HG03097 (cell line): Measurements from ENCODE around the gene ADGRG4.
"Not testable (repeated sequence)": the region's sequence is repeated elsewhere in the genome, so short reads cannot be mapped to it uniquely, and the experiment has no call there.

Experiments used
- ATAC-seq: cut with Tn5 transposase; IDR thresholded peaks from one replicate; pipeline ENCODE4 v1.9.1; 2021; ENCODE audit not compliant: unreplicated experiment, low FRiP score

The ADGRG4 gene

DNA sequence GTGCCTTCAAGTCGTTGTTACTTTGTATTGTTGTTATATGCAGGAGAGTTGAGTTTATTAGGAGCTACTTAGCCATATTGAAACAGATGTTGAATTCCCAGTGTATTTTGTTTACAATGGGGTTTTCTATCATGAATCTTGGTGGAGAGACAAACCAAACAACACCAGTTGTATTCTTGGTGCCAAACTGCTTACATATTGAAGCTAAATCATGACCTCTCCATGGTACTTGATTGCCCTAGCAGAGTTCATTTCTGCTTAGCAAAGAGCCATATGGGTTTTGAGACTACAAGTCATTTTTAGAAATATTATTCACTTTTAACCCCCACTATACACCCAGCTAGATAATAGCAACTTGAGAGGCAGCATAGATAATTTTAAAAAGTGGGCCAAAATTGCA, 85.4 kb downstream of the ADGRG4 start:
- no peak for ATAC-seq

- ATAC-seq: no peak
Measured at GRCh38 chrX:136386826-136387225, 86.1 kb downstream of the ADGRG4 start.

GRCh38 chrX:136387951-136388502, 87.3 kb downstream of the ADGRG4 start:
- ATAC-seq: no peak

GRCh38 chrX:136390921-136391320, 90.2 kb downstream of the ADGRG4 start:
- ATAC-seq: no peak

DNA sequence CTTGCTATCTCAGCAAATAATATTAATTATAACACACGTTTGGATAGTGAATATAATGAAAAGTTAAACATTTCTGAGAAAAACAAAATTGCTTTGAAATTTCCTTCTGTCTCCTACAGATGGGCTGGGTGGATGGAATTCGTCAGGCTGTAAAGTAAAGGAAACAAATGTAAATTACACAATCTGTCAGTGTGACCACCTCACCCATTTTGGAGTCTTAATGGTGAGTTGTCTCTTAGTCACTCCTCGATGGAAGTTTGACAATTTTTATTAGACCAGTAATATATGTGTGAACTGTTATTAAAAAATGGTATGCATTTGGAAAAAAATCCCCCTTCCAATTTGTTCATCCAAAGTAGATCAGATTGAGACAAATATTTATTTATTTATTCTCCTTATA, 94.5 kb downstream of the ADGRG4 start:
- no peak for ATAC-seq

GRCh38 chrX:136397001-136397400, 96.2 kb downstream of the ADGRG4 start:
- ATAC-seq: no peak

GRCh38 chrX:136405126-136405525, 104.4 kb downstream of the ADGRG4 start:
- ATAC-seq: no peak

- ATAC-seq: no peak
Measured at GRCh38 chrX:136417806-136418205, 117.0 kb downstream of the ADGRG4 start.

GRCh38 chrX:136421338-136421737, 120.6 kb downstream of the ADGRG4 start:
- no peak for ATAC-seq

DNA sequence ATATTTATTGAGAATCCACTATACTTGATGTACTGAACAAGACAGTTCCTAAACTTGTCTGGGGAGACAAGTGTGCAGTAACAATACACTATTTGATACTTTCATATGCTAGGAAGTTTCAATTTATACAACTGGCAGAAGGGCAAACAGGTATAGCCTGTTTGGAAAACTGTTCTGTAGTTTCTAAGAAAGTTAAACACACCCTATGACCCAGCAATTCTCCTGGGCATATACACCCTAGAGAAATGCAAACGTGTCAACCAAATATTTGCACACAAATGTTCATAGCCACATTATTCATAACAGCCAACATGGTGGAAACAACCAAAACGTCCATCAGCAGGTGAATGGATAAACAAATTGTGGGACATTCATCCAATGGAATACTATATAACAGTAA, 123.0 kb downstream of the ADGRG4 start:
- ATAC-seq: no peak

DNA sequence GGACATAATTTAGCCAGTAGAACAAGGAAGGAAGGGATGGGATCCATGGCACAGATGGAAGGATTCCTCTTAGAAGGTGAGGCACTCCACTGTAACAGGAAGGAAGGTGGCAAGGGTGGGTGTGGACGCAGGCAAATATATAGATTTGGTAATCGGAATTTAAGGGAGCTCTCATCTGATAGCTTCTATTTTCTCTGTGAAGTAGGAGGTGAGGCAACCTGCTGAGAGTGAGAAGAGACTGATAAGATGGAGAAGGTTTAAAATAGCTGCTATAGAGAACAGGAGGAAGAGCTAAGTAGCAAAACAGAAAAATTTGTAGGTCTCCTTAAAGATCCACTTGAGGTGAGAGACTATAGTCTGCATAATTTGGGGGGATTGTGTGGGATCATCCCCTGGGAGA, 125.2 kb downstream of the ADGRG4 start:
- no peak for ATAC-seq

GRCh38 chrX:136431625-136432024, 130.9 kb downstream of the ADGRG4 start:
- no peak for ATAC-seq

- no peak for ATAC-seq
Measured at GRCh38 chrX:136437774-136438173, 137.0 kb downstream of the ADGRG4 start.

DNA sequence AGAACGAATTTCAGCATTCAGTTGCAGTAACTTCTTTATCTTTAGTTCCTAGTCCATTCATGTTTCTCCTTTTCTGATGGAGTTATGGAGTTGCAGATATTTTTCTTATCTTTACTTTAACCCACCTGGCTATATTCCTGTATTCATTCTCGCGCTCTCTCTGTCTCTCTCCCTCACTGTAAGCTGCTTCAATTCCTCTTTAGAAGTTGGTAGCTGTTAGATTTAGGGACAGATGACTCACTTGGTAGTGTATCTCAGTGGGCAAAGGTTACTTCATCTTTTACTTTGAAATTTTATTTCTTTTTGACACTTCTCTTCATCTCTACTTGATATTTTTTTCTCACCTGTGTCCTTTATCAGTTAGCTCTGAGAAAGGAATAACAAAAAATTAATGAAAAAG, 137.4 kb downstream of the ADGRG4 start:
- no peak for ATAC-seq

GRCh38 chrX:136445674-136446073, 144.9 kb downstream of the ADGRG4 start:
- not testable (repeated sequence) for ATAC-seq

GRCh38 chrX:136446208-136446607, 145.4 kb downstream of the ADGRG4 start:
- ATAC-seq: no peak

GRCh38 chrX:136447308-136447707, 146.5 kb downstream of the ADGRG4 start:
- no peak for ATAC-seq

DNA sequence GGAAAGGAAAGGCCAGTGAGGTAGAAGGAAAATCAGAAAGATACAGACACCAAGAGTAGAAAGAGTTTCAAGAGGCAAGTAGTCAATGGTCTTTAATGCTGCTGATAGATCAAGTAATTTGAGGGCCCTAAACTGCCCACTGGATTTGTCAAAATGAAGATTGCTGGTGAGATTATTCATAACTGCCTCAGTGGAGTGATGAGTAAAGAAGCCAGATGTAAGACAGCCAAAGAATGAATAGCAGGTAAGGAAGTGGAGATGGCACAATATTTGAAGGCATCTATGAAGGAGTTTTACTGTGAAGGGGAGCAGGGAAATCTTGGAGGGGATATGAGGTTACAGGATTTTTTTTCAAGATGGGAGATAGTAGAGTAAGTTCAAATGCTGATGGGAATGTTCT, 147.2 kb downstream of the ADGRG4 start:
- ATAC-seq: no peak

GRCh38 chrX:136450050-136450830, 149.5 kb downstream of the ADGRG4 start:
- no peak for ATAC-seq

- no peak for ATAC-seq
Measured at GRCh38 chrX:136452614-136453013, 151.9 kb downstream of the ADGRG4 start.

DNA sequence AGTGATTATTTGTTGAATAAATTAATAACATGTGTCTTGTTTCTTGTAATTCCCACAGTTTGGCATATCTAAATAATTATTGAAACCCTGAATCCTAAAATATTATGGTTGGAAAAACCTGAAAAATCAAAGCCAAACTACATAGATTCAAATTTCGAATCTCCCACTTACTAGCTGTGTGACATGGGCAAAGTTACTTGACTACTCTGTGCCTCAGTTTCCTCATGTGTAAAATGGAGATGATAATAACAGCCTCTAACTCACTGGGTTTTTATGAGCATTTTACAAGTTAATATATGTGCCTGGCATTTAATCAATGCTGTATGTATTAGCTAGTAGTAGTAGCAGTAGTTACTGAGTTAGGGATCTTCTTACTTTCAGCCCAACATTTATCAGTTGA, 152.4 kb downstream of the ADGRG4 start:
- no peak for ATAC-seq

DNA sequence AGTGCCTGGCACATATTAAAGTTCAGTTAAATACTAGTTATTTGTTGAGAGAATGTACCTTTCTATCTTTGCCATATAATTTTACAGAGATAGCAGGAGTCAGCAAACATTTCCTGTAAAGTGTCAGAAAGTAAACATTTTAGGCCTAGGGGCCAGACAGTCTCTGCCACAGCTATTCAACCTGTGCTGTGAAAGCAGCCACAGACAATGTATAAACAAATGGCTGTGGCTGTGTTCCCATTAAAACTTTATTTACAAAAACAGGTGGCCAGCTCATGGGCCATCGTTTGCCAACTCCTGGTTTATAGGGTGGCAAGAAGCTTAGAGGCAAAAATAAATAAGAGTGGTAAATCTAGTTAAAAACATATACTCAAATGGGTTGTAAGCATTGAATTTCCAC, 153.0 kb downstream of the ADGRG4 start:
- ATAC-seq: no peak
